22Rv1 (cell line): Measurements from ENCODE around the gene RIMS3.

Experiments
- CTCF ChIP-seq: fragments of 450-650 bp; IDR thresholded peaks from 2 replicates; pipeline ENCODE4 v1.5.1; 2017; ENCODE audit warnings: mild to moderate bottlenecking
- ZFX ChIP-seq: fragments of 450-650 bp; IDR thresholded peaks from 2 replicates; pipeline ENCODE4 v1.6.1; 2017; ENCODE audit warnings: antibody characterized with exemption, borderline replicate concordance

DNA sequence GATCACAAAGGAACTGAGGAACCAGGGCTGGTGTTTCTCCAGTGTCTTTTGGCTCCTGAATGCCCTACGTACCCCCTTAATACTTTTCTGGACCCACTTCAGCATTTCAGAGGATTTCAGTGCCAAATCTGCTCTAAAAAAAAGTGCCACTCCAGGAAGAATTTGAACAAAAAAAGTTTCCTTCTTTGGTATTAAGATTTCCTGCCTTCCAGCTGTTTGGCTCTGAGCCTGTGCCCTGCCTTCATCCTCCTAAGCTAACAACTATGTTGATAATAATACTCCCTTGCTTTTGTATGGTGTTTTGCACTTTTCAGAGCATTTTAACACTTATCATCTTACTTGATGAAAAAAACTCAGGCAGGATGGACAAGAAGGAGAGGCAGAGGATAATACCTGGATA is 11.0 kb upstream of the RIMS3 start:
- TF ChIP-seq ZFX (no peak), CTCF (no peak)
